Measurements from ENCODE around the gene ZFP1.

GRCh38 chr16:75106351-75107274 is 41.7 kb upstream of the ZFP1 start:
- TF ChIP-seq SUZ12 (IDR thresholded peaks at IDR 0.05; ENCODE audit: extremely low read depth, insufficient read depth, insufficient read length) (no peak), YY1 (IDR thresholded peaks at IDR 0.05; ENCODE audit: insufficient read depth, insufficient read length) (no peak)

Data from NT2/D1 (cell line).